Right forelimb (tissue), 1 donor: ENCODE data around the gene APBA2.
"Not testable (repeated sequence)": the region's sequence is repeated elsewhere in the genome, so short reads cannot be mapped to it uniquely, and the experiment has no call there.

Experiments
- DNase-seq: peaks from one replicate; pipeline ENCODE4 v3.0.0-alpha.2; 2018

The APBA2 gene

GRCh38 chr15:29141308-29142128, 255.7 kb downstream of the APBA2 start:
- DNase-seq, result peak; percentile 70

- DNase-seq, result no peak
Measured at GRCh38 chr15:29142129-29142747, 256.5 kb downstream of the APBA2 start.

- DNase-seq, result no peak
Measured at GRCh38 chr15:29143293-29143692, 257.5 kb downstream of the APBA2 start.

GRCh38 chr15:29143909-29144635, 258.3 kb downstream of the APBA2 start:
- no peak for DNase-seq

- DNase-seq, result no peak
Measured at GRCh38 chr15:29149738-29150075, 263.9 kb downstream of the APBA2 start.

- DNase-seq, result no peak
Measured at GRCh38 chr15:29150515-29151483, 265.0 kb downstream of the APBA2 start.

- no peak for DNase-seq
Measured at GRCh38 chr15:29151484-29151857, 265.7 kb downstream of the APBA2 start.

GRCh38 chr15:29156521-29156920, 270.7 kb downstream of the APBA2 start:
- DNase-seq, result no peak

GRCh38 chr15:29159771-29160455, 274.1 kb downstream of the APBA2 start:
- DNase-seq, result no peak

GRCh38 chr15:29162411-29162810, 276.6 kb downstream of the APBA2 start:
- DNase-seq, result no peak

GRCh38 chr15:29167122-29167521, 281.3 kb downstream of the APBA2 start:
- DNase-seq, result not testable (repeated sequence)
